K562 (cell line): Measurements from ENCODE around the gene CCNY. TPM values are rescaled to one million over a fixed set of nuclear protein-coding genes. Genes with fewer than 3 reads are reported as not detected.

Source experiments
- CC2D1A ChIP-seq: fragments of 450-650 bp; IDR thresholded peaks from 2 replicates; pipeline ENCODE4 v1.6.1; 2017; ENCODE audit warnings: mild to moderate bottlenecking
- CHD4 ChIP-seq: fragments of 200-600 bp; sonication (generic); IDR thresholded peaks from 3 replicates; pipeline ENCODE4 v1.6.1; 2012; ENCODE audit warnings: low read depth, mild to moderate bottlenecking, mixed read lengths, low read length, inconsistent platforms; ENCODE audit not compliant: insufficient read depth, insufficient replicate concordance, poor library complexity, severe bottlenecking
- CTCFL ChIP-seq: IDR thresholded peaks from 2 replicates; pipeline ENCODE4 v1.6.1; 2011; ENCODE audit warnings: borderline replicate concordance, low read depth, mild to moderate bottlenecking, moderate library complexity, low read length; ENCODE audit not compliant: insufficient read depth, poor library complexity, severe bottlenecking
- EGR1 ChIP-seq: fragments of 450-650 bp; conservative IDR thresholded peaks from 2 replicates; pipeline ENCODE4 v1.6.1; 2017; ENCODE audit warnings: mild to moderate bottlenecking
- ESRRB ChIP-seq: fragments of 250-450 bp; sonication (Bioruptor Pico); IDR thresholded peaks from 2 replicates; pipeline ENCODE4 v1.5.0; 2020; ENCODE audit warnings: mild to moderate bottlenecking, moderate library complexity, borderline replicate concordance
- IFI16 ChIP-seq: fragments of 250-450 bp; sonication (Bioruptor Pico); IDR thresholded peaks from 2 replicates; pipeline ENCODE4 v2.1.2; 2022; ENCODE audit warnings: mild to moderate bottlenecking, inconsistent platforms
- ILF3 ChIP-seq: fragments of 450-650 bp; IDR thresholded peaks from 2 replicates; pipeline ENCODE4 v1.6.1; 2018; ENCODE audit warnings: antibody characterized with exemption, mild to moderate bottlenecking, moderate library complexity, borderline replicate concordance
- MAX ChIP-seq: sonication (generic); formaldehyde crosslinking; IDR thresholded peaks from 2 replicates; pipeline ENCODE4 v1.9.0; 2022; ENCODE audit warnings: mild to moderate bottlenecking, missing genetic modification reagents
- MCM5 ChIP-seq: fragments of 450-650 bp; IDR thresholded peaks from 2 replicates; pipeline ENCODE4 v1.6.1; 2016; ENCODE audit warnings: low read depth
- SIN3B ChIP-seq: fragments of 450-650 bp; IDR thresholded peaks from 2 replicates; pipeline ENCODE4 v1.6.1; 2017; ENCODE audit warnings: low read depth, mild to moderate bottlenecking, moderate library complexity
- SNIP1 ChIP-seq: fragments of 450-650 bp; IDR thresholded peaks from 2 replicates; pipeline ENCODE4 v1.7.1; 2017; ENCODE audit warnings: low read depth, mild to moderate bottlenecking
- STAT5B ChIP-seq: fragments of 250-450 bp; sonication (Bioruptor Pico); IDR thresholded peaks from 2 replicates; pipeline ENCODE4 v1.8.0; 2021; ENCODE audit warnings: mild to moderate bottlenecking, inconsistent platforms
- TBL1XR1 ChIP-seq, 2 experiments: IDR thresholded peaks; 2 replicates each; pipeline ENCODE4 v1.6.1; 2012; ENCODE audit warnings: improper control_type of control experiment in 2 of 2, low read length in 2 of 2, mild to moderate bottlenecking in 1 of 2
- ZNF121 ChIP-seq: sonication (generic); formaldehyde crosslinking; conservative IDR thresholded peaks from 2 replicates; pipeline ENCODE4 v1.8.0; 2022; ENCODE audit warnings: missing genetic modification reagents
- ZNF146 ChIP-seq: IDR thresholded peaks from one replicate; pipeline ENCODE4 v1.6.1; 2018; ENCODE audit warnings: missing compliant biosample characterization; ENCODE audit not compliant: unreplicated experiment
- ZNF592 ChIP-seq: fragments of 450-650 bp; IDR thresholded peaks from 2 replicates; pipeline ENCODE4 v1.6.1; 2017; ENCODE audit warnings: antibody characterized with exemption, mild to moderate bottlenecking
- polyA plus RNA-seq, 8 experiments: library from polyadenylated mRNA; depleted of rRNA in 4 of 8; stranded (reverse) in 5 of 8; unstranded in 3 of 8; fragments of >200 nt; fragmentation: Nextera tagmentation in 2 of 8; fragmentation: Illumina TruSeq in 1 of 8; extraction: Ambion mirVana in 2 of 8; extraction: Trizol in 1 of 8; gene quantifications; 2 replicates each; pipeline versions ENCODE4 v1.2.1 to v1.2.3, GENCODE V29; 2011 to 2014; ENCODE audit warnings: inconsistent platforms in 1 of 8, missing spikeins in 1 of 8
- total RNA-seq, 7 experiments: library from RNA; depleted of rRNA in 6 of 7; stranded (reverse); fragments of >200 nt in 6 of 7; fragmentation: Illumina TruSeq in 2 of 7; extraction: Trizol in 2 of 7; gene quantifications; 2 replicates each; pipeline versions ENCODE4 v1.2.1 to v1.2.3, GENCODE V29; 2011 to 2021; ENCODE audit warnings: low replicate concordance in 1 of 7

The CCNY gene
- total and polyA plus RNA-seq, 9 of the 15 experiments (the other 6 are each of a cell fraction or from before 2014, with no cell fraction given) = 8.4 to 109 (median 38.6) TPM

GRCh38 chr10:35399414-35400009 is 63.2 kb downstream of the CCNY start (continued):
- TF ChIP-seq ZNF592 (peak; percentile 55; the same call in 1 of the 2 replicates), EGR1 (peak; percentile 63), CC2D1A (peak; percentile 89), CHD4 (no peak), STAT5B (CRISPR knock-in tag) (no peak), ZNF146 (no peak), IFI16 (CRISPR knock-in tag) (no peak), ZNF121 (CRISPR knock-in tag) (no peak), ESRRB (CRISPR knock-in tag) (no peak), MCM5 (no peak), TBL1XR1 (IDR thresholded peaks at IDR 0.05; ENCODE audit: low read length in 2 of 2) (peak in 1 of 2 experiments; percentile 63; a peak in 2 of 4 replicates), SNIP1 (no peak), SIN3B (no peak), MAX (CRISPR knock-in tag) (peak; percentile 60; the same call in 1 of the 2 replicates), CTCFL (no peak), ILF3 (no peak)
